Measurements from ENCODE around the gene PXDN.

- TF ChIP-seq ZNF280D (CRISPR knock-in tag; IDR thresholded peaks at IDR 0.05) (no peak), JUND (CRISPR knock-in tag; IDR thresholded peaks at IDR 0.05) (no peak), ZNF841 (CRISPR knock-in tag; IDR thresholded peaks at IDR 0.05; ENCODE audit: borderline replicate concordance) (no peak), IRF1 (CRISPR knock-in tag; IDR thresholded peaks at IDR 0.05; ENCODE audit: low read depth) (no peak), HMGA1 (CRISPR knock-in tag; conservative IDR thresholded peaks at IDR 0.05) (no peak), GPN1 (CRISPR knock-in tag; IDR thresholded peaks at IDR 0.05; ENCODE audit: borderline replicate concordance) (no peak), CTCF (CRISPR knock-in tag; IDR thresholded peaks at IDR 0.05) (no peak), ZNF704 (CRISPR knock-in tag; IDR thresholded peaks at IDR 0.05; ENCODE audit: borderline replicate concordance) (no peak), ZHX1 (CRISPR knock-in tag; IDR thresholded peaks at IDR 0.05; ENCODE audit: low read depth) (no peak)
Measured at GRCh38 chr2:1622521-1623200, 121.7 kb downstream of the PXDN start.
